HL-60 (cell line): ENCODE data around the gene RCAN3.

Experiments
- DNase-seq, 2 experiments: peaks; one replicate each; pipeline ENCODE4 v3.0.0-alpha.2; 2010 to 2020; ENCODE audit warnings: low read depth in 1 of 2, low spot score in 1 of 2
- H3K27ac ChIP-seq: fragments of 250-450 bp; sonication (Bioruptor Pico); replicated peaks from 2 replicates; pipeline ENCODE4 v1.5.1; 2020; ENCODE audit warnings: mild to moderate bottlenecking, moderate library complexity
- H3K27me3 ChIP-seq: fragments of 250-450 bp; sonication (Bioruptor Pico); 2 replicates; pipeline ENCODE4 v1.5.1; 2021; ENCODE audit warnings: mild to moderate bottlenecking, moderate library complexity; ENCODE audit not compliant: insufficient read depth, poor library complexity, severe bottlenecking
- H3K4me3 ChIP-seq: replicated peaks from 2 replicates; pipeline ENCODE4 v1.5.1; 2011; ENCODE audit warnings: mild to moderate bottlenecking, control low read depth, low read length; ENCODE audit not compliant: insufficient read depth
- GABPA ChIP-seq: IDR thresholded peaks from 2 replicates; pipeline ENCODE4 v1.6.1; 2012; ENCODE audit warnings: low read depth
- POLR2AphosphoS5 ChIP-seq: IDR thresholded peaks from 2 replicates; pipeline ENCODE4 v1.6.1; 2012; ENCODE audit warnings: low read depth
- REST ChIP-seq: IDR thresholded peaks from 2 replicates; pipeline ENCODE4 v1.6.1; 2012; ENCODE audit warnings: low read depth; ENCODE audit not compliant: insufficient replicate concordance
- SPI1 ChIP-seq: IDR thresholded peaks from 2 replicates; pipeline ENCODE4 v1.6.1; 2012; ENCODE audit warnings: low read depth, mild to moderate bottlenecking, borderline replicate concordance
- TF ChIP-seq, protein P1 (sequence below): IDR thresholded peaks from one replicate; pipeline ENCODE4 v1.5.1; 2011; ENCODE audit warnings: low read length, control low read depth, inconsistent platforms; ENCODE audit not compliant: insufficient read depth

RCAN3 gene

DNA sequence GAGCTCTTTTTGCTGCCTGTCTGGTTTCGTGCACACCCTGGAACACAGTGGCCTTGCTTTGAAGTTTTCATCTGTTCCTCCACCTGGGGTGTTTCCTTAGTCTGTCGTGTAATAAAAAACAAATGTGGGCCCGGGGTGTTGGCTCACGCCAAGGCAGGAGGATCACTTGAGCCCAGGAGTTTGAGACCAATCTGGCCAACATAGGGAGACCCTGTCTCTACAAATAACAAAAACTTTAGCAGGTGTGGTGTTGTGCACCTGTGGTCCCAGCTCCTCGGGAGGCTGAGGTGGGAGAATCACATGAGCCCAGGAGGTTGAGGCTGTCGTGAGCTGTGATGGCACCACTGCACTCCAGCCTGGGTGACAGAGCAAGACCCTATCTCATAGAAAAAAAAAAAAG is 57.7 kb downstream of the RCAN3 start:
- no peak for DNase-seq
- Histone ChIP-seq H3K27me3 (peaks cover 22% of the 10 kb centered on the region), H3K4me3 (no peak overlapping the region), H3K27ac (no peak overlapping the region)
- TF ChIP-seq SPI1, result no peak
- no peak for TF ChIP-seq GABPA
- TF ChIP-seq POLR2AphosphoS5, result no peak
- TF ChIP-seq, protein P1, sequence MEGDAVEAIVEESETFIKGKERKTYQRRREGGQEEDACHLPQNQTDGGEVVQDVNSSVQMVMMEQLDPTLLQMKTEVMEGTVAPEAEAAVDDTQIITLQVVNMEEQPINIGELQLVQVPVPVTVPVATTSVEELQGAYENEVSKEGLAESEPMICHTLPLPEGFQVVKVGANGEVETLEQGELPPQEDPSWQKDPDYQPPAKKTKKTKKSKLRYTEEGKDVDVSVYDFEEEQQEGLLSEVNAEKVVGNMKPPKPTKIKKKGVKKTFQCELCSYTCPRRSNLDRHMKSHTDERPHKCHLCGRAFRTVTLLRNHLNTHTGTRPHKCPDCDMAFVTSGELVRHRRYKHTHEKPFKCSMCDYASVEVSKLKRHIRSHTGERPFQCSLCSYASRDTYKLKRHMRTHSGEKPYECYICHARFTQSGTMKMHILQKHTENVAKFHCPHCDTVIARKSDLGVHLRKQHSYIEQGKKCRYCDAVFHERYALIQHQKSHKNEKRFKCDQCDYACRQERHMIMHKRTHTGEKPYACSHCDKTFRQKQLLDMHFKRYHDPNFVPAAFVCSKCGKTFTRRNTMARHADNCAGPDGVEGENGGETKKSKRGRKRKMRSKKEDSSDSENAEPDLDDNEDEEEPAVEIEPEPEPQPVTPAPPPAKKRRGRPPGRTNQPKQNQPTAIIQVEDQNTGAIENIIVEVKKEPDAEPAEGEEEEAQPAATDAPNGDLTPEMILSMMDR, result no peak
- no peak for TF ChIP-seq REST

- no peak overlapping the region for H3K27ac ChIP-seq
- DNase-seq, result no peak
These were observed 60.0 kb downstream of the RCAN3 start for GRCh38 chr1:24562625-24563024.

DNA sequence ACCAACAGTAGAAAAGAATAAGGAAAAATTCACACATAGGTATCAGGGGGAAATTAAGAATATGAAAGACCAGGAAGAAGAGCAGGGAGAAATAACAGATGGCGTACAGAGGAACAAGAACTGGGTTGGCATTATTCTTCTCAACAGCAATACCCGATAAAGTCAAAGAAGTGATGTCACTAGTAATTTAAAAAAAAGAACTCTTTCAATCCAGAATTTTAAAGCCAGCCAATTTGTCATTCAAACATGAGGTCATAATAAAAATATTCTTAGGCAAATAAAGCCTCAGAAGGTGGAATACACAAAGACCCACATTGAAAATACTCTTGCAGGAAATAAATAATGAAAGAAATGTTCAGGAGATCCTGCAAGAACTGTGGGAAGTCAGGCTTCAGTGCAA is 62.1 kb downstream of the RCAN3 start:
- Histone ChIP-seq H3K4me3 (no peak overlapping the region), H3K27me3 (peaks cover 6% of the 10 kb centered on the region), H3K27ac (no peak overlapping the region)
- TF ChIP-seq SPI1 (no peak), REST (no peak), POLR2AphosphoS5 (no peak)
- DNase-seq, result no peak

More at GRCh38 chr1:24562625-24563024, 60.0 kb downstream of the RCAN3 start:
- Histone ChIP-seq H3K4me3 (no peak overlapping the region), H3K27me3 (peaks cover 6% of the 10 kb centered on the region)
- TF ChIP-seq, protein P1, result no peak
- no peak for TF ChIP-seq GABPA
- no peak for TF ChIP-seq REST
- TF ChIP-seq POLR2AphosphoS5, result no peak
- TF ChIP-seq SPI1, result no peak
